Tongue (tissue), 2 donors: ENCODE data around the gene GXYLT2. TPM values are rescaled to one million over a fixed set of nuclear protein-coding genes. Genes with fewer than 3 reads are reported as not detected.
"Not testable (repeated sequence)": the region's sequence is repeated elsewhere in the genome, so short reads cannot be mapped to it uniquely, and the experiment has no call there.

Source experiments
- DNase-seq: peaks from one replicate; pipeline ENCODE4 v3.0.0-alpha.2; 2015
- total RNA-seq: library from RNA; depleted of rRNA; stranded (reverse); fragments of >200 nt; gene quantifications from one replicate; pipeline ENCODE4 v1.2.3, GENCODE V29; 2014

The GXYLT2 gene
- total RNA-seq, 1 donor from 2014 or later, result 47.7 TPM

DNA sequence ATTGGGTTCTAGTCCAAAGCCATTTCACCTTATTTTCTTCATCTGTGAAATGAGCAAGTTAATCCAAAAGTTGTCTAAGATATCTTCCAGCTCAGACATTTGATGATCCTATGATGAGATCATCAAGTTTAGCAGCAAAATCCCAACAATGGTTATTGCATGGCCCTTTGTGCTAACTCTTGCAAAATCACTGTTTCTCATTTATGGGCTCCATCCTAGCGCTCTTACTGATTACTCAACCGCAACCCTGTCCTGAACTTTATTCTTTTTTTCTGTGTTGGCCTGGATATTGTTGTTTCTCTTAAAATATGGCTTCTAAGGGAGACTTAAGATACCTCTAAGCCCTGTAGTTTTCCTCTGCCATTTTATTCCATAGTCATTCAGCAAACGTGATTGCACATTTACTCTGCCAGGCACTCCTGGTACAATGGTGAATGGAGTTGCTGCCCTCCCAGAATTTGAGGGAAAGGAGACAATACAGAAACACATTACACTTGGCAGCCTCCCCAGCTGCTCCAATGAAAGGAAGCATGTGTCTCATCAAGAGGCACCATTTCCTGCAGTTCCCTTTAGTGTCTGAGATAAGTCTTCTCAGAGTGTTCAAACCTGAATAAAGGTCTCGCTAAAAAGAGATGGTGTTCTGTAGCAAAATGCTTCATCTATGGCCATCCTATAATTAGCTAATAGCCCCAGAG is 4.4 kb downstream of the GXYLT2 start:
- peak; percentile 71 for DNase-seq

- DNase-seq, result no peak
Measured at GRCh38 chr3:72892870-72893269, 5.0 kb downstream of the GXYLT2 start.

DNA sequence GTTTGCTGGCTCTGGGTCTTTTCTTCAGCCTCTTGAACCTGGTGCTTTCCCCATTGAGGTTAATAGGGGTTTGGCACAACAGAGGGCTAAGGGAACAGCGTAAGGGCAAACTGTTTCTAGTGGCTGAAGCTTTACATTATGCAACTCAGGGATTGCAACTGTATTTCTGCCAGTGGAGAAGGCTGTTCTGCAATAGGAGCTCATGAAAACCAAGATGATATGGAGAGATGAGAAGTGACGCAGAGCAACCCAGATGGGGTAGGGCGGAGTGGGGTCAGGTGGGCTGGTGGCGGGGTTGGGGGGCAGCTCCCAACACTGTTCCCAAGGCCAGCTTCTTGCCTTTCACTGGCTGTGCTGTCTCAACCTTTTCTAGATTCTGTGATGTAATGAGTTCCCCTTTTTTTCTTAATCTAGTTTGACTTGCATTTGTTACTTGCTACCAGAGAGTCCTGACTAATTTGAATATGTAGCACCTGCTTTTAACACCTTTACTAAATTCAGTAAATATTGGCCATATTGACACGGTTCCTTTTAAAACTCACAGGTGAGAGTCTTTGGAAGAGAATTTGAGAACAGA is 7.2 kb downstream of the GXYLT2 start:
- no peak for DNase-seq

GRCh38 chr3:72896996-72897757 is 9.3 kb downstream of the GXYLT2 start:
- no peak for DNase-seq

GRCh38 chr3:72897758-72898007 is 9.8 kb downstream of the GXYLT2 start:
- no peak for DNase-seq

GRCh38 chr3:72899349-72899765 is 11.5 kb downstream of the GXYLT2 start:
- no peak for DNase-seq

- DNase-seq, result no peak
Measured at GRCh38 chr3:72900048-72900447, 12.2 kb downstream of the GXYLT2 start.

DNA sequence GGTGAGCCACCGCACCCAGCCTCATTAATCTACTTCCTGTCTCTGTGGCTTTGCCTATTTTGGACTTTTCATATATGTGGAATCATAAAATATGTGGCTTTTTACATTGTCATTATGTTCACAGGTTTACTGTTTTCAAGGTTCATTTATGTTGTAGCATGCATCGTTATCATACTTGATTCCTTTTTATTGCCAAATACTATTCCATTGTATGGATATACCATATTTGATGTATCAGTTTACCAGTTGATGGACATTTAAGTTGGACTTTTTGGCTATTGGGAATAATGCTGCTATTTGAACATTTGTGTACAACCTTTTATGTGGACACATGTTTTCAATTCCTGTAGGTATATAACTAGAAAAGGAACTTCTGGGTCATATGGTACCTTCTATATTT is 14.0 kb downstream of the GXYLT2 start:
- DNase-seq, result no peak

DNA sequence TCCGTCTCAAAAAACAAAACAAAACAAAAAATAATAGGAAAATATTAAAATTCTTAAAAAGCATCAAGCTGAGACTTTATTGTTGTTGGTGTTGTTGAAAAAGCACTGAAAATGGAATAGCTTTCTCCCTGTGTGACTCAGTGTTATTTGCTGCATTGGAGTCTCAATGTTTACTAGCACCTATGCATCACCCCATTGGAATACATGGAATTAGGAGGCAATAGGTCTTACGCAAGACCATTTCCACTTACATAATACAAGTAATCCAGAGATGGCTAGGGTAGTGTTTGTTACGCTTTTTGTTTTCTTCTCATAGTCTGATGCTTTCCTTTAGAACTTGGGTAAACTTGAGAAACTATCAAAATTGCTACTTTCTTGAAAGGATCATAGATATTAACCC is 15.2 kb downstream of the GXYLT2 start:
- no peak for DNase-seq

GRCh38 chr3:72904163-72904562 is 16.3 kb downstream of the GXYLT2 start:
- no peak for DNase-seq

DNA sequence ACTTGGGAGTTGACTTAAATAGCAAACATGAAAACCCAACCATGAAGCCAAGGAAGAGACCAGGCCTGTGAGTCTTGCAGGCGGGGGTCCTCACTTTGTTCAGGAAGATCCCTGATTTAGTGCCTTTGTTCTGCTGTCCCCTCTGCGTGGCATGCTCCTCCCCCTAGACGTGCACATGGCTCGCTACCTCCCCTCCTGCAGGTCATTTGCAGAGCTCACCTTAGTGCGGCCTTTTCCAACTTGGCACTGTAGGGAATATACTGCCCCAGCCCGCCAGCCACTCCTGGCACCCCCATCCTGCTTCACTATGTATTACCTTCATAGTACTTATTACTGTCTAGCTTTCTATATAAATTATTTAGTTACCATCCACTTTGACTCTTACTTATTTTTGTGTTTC is 18.3 kb downstream of the GXYLT2 start:
- DNase-seq, result no peak

GRCh38 chr3:72907131-72907711 is 19.4 kb downstream of the GXYLT2 start:
- DNase-seq, result peak; percentile 97

- peak; percentile 96 for DNase-seq
Measured at GRCh38 chr3:72907731-72908620, 20.1 kb downstream of the GXYLT2 start.

GRCh38 chr3:72909591-72909990 is 21.7 kb downstream of the GXYLT2 start:
- DNase-seq, result no peak

GRCh38 chr3:72912532-72912931 is 24.7 kb downstream of the GXYLT2 start:
- no peak for DNase-seq

- no peak for DNase-seq
Measured at GRCh38 chr3:72914383-72914782, 26.5 kb downstream of the GXYLT2 start.

DNA sequence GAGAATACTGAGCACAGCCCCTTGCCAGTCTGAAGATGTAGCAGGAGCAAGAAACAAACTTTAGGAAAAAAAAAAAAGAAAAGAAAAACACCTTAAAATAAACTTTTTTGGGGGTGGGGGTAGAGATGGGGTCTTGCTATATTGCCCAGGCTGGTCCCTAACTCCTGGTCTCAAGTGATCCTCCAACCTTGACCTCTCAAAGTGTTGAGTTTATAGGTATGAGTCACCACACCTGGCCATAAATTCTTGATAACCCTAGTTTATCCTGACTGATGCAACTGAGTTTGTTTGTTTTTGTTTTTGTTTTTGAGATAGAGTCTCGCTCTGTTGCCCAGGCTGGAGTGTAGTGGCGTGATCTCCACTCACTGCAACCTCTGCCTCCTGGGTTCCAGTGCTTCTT is 28.4 kb downstream of the GXYLT2 start:
- DNase-seq, result no peak

DNA sequence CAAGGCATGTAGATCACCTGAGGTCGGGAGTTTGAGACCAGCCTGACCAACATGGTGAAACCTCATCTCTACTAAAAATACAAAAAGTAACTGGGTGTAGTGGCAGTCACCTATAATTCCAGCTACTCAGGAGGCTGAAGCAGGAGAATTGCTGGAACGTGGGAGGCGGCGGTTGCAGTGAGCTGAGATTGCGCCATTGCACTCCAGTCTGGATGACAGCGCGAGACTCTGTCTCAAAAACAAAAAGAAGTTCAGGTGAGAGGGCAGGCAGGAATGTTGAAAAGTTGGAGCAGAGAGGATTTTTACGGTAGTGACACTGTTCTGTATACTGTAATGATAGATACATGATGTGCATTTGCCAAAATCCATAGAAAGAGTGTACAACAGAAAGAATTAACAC is 31.7 kb downstream of the GXYLT2 start:
- no peak for DNase-seq

- no peak for DNase-seq
Measured at GRCh38 chr3:72924055-72924454, 36.2 kb downstream of the GXYLT2 start.

GRCh38 chr3:72928781-72929735 is 41.2 kb downstream of the GXYLT2 start:
- DNase-seq, result not testable (repeated sequence)

DNA sequence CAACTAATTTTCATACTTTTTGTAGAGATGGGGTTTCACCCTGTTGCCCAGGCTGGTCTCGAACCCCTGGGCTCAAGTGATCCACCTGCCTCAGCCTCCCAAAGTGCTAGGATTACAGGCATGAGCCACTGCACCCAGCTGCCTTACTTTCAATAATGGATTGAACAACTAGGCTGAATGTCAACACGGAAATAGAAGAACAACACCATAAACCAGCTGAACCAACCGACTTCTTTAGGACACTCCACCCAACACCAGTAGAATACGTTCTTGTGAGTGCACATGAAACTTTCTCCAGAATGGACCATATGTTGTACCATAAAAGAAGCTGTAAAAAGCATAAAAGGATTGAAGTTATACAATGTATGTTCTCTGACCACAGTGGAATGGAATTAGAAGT is 42.9 kb downstream of the GXYLT2 start:
- DNase-seq, result no peak
